ENCODE measurements around the gene RBCK1.
"Not testable (repeated sequence)": the region's sequence is repeated elsewhere in the genome, so short reads cannot be mapped to it uniquely, and the experiment has no call there.

Gene RBCK1

DNA sequence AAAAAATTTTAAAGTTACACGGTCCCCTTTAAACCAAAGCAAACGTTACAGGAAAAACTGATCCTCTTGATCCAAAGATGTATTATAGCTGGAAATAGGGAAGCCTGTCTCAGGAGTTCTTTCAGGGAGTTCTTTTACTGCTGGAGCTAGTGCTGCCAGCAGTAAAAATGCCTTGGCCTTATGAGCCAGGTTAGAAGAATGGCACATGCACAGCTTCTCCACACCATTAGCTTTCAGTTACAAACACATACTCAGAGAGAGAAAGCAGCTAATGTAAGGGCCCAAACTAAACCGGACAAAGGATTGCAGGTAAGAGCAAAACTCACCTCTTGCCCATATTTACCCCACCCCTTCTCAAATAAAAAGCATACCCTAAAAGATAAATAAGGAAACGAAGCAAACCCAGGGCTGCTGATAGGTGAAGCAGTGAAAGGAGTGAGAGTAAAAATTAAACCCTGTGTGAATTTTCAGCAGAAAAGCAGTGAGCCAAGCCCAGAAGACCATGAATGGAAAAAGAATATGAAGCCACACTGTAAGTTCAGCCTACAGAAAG is 35.2 kb downstream of the RBCK1 start:
- Histone ChIP-seq H3K36me3 (peaks cover 12% of the 10 kb centered on the region), H3K4me3 (ENCODE audit: low read depth, low read length) (no peak overlapping the region), H3K4me1 (no peaks in the 10 kb centered on the region), H3K9me3 (no peaks in the 10 kb centered on the region), H3K27me3 (no peaks in the 10 kb centered on the region)
- no peak for DNase-seq
- TF ChIP-seq, protein P1, sequence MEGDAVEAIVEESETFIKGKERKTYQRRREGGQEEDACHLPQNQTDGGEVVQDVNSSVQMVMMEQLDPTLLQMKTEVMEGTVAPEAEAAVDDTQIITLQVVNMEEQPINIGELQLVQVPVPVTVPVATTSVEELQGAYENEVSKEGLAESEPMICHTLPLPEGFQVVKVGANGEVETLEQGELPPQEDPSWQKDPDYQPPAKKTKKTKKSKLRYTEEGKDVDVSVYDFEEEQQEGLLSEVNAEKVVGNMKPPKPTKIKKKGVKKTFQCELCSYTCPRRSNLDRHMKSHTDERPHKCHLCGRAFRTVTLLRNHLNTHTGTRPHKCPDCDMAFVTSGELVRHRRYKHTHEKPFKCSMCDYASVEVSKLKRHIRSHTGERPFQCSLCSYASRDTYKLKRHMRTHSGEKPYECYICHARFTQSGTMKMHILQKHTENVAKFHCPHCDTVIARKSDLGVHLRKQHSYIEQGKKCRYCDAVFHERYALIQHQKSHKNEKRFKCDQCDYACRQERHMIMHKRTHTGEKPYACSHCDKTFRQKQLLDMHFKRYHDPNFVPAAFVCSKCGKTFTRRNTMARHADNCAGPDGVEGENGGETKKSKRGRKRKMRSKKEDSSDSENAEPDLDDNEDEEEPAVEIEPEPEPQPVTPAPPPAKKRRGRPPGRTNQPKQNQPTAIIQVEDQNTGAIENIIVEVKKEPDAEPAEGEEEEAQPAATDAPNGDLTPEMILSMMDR (IDR thresholded peaks at IDR 0.05; ENCODE audit: low read depth, low read length) = no peak

DNA sequence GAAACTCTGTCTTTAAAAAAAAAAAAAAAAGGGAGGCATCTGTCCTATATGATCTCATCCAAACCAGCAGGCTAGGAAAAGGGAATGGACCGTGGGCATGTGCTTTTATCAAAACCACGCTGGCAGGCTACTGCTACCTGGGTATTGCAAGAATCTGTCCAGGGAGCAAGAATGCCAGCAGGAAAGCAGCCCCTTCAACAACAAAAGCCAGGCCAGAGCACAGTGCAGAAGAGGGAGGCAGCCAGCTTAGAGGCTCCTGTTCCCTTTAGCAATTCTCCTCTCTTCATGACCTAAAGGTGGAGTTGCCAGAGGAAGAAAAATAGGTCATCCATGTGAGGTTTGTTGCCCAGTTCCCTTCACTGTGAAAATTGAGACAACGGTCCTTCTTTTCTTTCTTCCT is 36.0 kb downstream of the RBCK1 start:
- Histone ChIP-seq H3K4me1 (no peaks in the 10 kb centered on the region), H3K36me3 (peaks cover 12% of the 10 kb centered on the region), H3K4me3 (ENCODE audit: low read depth, low read length) (no peak overlapping the region), H3K27me3 (no peaks in the 10 kb centered on the region), H3K9me3 (no peaks in the 10 kb centered on the region)
- TF ChIP-seq, protein P1 (IDR thresholded peaks at IDR 0.05; ENCODE audit: low read depth, low read length) = no peak
- DNase-seq = no peak

DNA sequence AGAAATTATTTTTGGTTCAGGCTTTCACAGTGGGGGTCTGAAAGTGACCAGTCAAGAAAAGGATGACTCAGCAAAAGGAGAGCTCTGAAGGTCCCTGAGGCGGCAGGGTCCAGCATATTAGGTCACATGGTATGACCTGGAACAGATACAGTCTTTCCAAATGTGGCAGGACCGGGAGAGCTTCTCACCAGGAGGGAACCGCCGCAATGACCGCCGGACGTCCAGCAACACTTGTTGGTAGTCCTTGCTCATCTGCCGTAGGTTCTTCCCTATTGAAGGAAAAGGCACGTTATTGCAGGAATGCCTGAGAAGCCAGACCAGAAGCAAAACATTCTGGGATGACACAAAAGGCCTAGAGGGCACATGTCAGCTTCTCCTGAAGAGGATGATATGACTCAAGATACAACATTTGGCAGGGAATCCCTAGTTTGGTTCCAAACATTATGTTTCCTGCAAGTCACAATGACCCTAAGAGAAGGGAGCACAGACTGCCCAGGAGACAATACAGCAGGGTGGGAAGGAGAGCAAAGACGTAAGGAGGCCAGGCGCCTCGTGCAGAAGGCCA is 36.8 kb downstream of the RBCK1 start:
- peaks cover 10% of the 10 kb centered on the region for H3K36me3 ChIP-seq
- DNase-seq = no peak
- TF ChIP-seq, protein P1 (IDR thresholded peaks at IDR 0.05; ENCODE audit: low read depth, low read length) = no peak
- H3K27me3 ChIP-seq = no peaks in the 10 kb centered on the region
- no peak overlapping the region for H3K4me3 ChIP-seq (ENCODE audit: low read depth, low read length)
- H3K4me1 ChIP-seq = no peaks in the 10 kb centered on the region
- H3K9me3 ChIP-seq = no peaks in the 10 kb centered on the region

DNA sequence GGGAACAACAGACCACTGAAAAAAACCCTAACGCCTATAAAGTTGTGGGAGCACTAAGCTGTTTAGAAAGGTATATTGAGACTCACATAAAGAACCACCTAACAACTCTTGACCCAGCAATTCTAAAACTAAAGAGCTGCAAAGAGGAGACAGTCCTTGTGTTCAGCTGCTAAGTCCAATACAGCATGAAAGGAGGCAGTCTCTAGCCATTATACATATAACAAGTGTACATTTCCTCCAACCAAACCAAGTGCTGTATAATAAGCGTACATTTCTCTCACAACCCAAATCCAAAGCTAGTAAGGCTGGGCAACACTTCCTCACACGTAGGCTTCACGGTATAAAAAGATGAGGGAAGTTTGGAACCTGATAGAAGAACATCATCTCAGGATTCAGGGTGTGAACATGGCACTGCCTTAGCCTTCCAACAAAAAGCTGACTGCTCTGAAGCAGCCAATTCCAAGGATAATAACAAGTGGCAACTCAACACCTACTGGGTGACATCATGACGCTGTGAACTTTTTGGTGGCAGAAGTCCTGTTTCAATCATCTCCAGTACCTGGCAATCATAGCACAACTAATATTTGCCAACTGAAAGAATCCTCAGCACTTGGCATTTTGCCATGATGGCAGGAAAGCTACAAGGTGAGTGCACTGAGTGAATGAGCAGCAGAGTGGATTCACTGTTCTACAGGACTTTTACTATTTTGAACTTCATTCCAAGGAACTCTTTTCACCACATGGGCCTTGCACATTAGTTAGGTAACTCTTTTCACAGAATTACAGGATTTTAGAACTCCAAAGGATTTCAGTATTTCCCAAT is 37.6 kb downstream of the RBCK1 start:
- TF ChIP-seq, protein P1 (IDR thresholded peaks at IDR 0.05; ENCODE audit: low read depth, low read length) = no peak
- peaks cover 4% of the 10 kb centered on the region for H3K36me3 ChIP-seq
- no peaks in the 10 kb centered on the region for H3K4me1 ChIP-seq
- no peak for DNase-seq
- H3K27me3 ChIP-seq = no peaks in the 10 kb centered on the region
- H3K9me3 ChIP-seq = no peaks in the 10 kb centered on the region
- H3K4me3 ChIP-seq (ENCODE audit: low read depth, low read length) = no peak overlapping the region

DNA sequence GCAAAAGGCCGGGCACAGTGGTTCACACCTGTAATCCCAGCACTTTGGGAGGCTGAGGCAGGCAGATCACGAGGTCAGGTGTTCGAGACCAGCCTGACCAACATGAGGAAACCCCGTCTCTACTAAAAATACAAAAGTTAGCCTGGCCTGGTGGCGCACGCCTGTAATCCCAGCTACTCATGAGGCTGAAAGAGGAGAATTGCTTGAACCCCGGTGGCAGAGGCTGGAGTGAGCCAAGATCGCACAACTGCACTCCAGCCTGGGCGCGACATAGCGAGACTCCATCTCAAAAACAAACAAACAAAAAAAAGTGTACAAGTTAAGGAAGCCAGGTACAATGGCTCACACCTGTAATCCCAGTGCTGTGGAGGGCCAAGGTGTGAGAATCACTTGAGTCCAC is 43.9 kb downstream of the RBCK1 start:
- H3K36me3 ChIP-seq; H3K4me3 ChIP-seq (ENCODE audit: low read depth, low read length); DNase-seq; H3K4me1 ChIP-seq; H3K9me3 ChIP-seq; H3K27me3 ChIP-seq: not testable (repeated sequence)

DNA sequence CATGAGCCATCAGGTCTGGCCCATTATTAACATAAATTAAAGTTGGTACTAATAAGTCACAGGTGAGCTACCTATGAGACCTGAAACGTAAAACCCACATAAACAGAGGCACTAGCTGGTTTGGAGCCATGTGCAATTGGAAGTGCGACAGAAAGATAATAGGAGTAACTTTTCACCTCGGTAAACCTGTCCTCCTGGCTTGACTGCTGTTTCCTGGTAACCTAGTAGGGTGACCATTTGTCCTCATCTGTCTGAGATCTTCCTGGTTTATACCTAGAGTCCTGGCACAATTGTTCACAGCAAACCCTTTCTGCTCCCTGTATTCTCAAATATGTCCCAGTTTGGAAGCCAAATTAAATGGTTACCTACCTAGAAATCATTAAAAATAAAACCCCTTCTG is 46.9 kb downstream of the RBCK1 start:
- H3K9me3 ChIP-seq = no peaks in the 10 kb centered on the region
- H3K36me3 ChIP-seq = no peaks in the 10 kb centered on the region
- no peak overlapping the region for H3K4me3 ChIP-seq (ENCODE audit: low read depth, low read length)
- H3K27me3 ChIP-seq = no peaks in the 10 kb centered on the region
- H3K4me1 ChIP-seq = no peaks in the 10 kb centered on the region
- TF ChIP-seq, protein P1 (IDR thresholded peaks at IDR 0.05; ENCODE audit: low read depth, low read length) = no peak
- DNase-seq = no peak
